ENCODE measurements around the gene DUSP10. TPM values are rescaled to one million over a fixed set of nuclear protein-coding genes. Genes with fewer than 3 reads are reported as not detected.

DUSP10 gene
- total RNA-seq, 4 donors from 2014 or later: 6.8 to 12.9 (median 9.0) TPM

- no peak for TF ChIP-seq CTCF (IDR thresholded peaks at IDR 0.05; ENCODE audit: low read depth)
Measured at GRCh38 chr1:221781102-221781755, 39.3 kb upstream of the DUSP10 start.

GRCh38 chr1:221780175-221780574 lies 38.3 kb upstream of the DUSP10 start:
- no peak for TF ChIP-seq CTCF (IDR thresholded peaks at IDR 0.05; ENCODE audit: low read depth)

- TF ChIP-seq CTCF (IDR thresholded peaks at IDR 0.05; ENCODE audit: low read depth): no peak
Measured at GRCh38 chr1:221779771-221780170, 37.9 kb upstream of the DUSP10 start.

DNA sequence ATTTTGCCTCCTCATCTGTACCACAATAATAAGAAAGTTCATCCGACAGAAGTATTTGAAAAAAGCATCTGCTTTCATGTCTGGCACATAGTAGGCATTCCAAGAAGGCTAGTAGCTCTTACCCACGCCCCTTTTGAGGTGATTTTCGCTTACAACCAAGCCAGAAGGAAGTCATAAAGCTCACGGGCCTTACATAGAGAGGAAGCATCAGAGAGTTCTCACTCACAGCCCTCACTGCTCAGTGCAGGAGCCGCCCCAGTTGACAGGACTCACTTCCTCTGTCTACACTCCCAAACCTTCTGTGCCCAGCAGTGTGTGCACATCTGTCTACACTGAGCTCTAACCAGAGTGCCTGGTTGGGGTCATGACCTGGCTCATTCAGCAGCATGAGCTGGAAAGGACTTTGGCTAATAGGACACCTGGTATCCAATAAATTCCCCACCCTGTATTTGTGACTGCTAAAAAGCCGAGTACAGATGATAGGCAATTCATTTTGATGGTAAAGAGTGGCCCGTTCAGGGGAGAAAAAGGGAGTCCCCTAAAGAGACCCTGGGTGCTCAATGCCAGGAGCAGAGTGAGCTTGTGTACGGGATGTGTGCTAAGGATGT lies 36.8 kb upstream of the DUSP10 start:
- no peak for TF ChIP-seq CTCF (IDR thresholded peaks at IDR 0.05; ENCODE audit: low read depth)

DNA sequence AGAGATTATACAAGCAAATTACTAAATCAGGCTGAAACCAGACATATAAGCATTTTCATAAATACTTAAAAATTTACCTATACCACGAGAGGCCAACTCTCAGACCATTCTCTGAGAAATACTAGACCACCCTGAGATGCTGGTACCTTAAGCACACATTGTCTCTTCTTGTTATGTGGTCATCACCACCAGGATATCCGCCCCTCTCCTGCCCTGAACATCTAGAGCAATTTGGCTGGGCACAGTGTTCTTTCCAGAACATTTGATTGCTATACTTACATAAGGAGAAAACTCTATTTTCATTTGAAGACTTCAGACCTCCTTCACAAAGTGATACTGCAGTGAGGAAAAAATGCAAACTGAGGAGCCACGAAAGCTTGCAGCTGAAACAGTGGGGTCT lies 36.2 kb upstream of the DUSP10 start:
- no peak for TF ChIP-seq CTCF (IDR thresholded peaks at IDR 0.05; ENCODE audit: low read depth)

DNA sequence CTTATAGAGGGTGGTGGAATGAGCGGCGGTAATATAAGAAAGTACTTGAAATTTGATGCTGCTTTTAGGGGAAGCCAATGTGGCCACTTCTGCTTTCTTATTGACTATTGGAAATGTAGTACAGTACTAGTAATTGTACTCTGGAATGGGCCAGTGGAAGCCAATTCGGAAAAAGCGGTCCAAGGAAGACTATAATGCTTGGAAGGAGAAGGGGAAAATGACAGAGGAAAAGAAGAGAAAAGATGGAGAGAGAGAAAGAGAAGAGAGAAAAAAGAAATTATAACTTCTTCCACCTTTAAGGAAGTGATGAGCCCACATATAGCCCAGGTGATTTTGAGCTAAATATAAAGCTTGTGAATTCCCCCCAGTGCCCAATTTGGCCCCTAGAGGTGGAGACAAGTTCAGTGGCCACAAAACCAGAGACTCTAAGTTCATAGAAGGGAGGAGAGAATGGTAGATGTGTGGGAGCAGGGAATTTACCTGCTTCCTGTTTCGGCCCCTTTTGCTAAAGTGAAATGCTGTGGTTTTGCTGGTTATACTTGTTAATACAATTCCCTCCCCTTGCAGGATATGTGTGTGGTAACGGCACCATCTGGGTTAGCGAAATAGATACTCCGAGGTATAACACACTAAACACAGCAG lies 35.7 kb upstream of the DUSP10 start:
- TF ChIP-seq CTCF (IDR thresholded peaks at IDR 0.05; ENCODE audit: low read depth): no peak

DNA sequence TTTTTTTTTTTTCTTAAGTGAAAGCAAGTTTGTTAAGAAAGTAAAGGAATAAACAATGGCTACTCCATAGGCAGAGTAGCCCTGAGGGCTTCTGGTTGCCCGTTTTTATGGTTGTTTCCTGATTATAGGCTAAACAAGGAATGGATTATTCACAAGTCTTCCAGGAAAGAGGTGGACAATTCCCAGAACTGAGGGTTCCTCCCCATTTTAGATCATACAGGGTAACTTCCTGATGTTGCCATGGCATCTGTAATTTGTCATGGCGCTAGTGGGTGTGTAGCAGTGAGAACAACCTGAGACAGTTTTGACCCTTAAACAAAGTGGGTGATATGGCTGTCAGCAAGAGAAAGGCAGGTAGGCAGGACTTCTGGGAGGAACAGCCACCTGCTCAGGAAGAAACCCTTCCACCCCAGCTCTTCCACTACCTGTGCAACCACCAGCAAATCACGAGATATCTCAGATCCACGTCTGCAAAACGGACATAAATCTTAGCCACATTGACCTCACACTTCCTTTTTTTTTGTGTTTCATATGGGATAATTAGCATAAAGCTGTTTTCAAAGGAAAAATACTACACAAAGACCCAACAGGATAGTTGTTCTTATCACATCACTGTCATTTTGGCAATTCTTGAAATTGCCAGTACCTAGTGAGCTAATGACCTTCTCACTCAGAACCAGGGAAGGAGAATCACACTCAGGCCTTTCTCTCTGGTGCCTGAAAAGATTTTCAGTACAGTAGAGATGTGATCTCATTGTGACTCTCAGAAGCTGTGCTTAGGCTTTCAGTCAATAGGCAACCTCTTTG lies 34.8 kb upstream of the DUSP10 start:
- no peak for TF ChIP-seq CTCF (IDR thresholded peaks at IDR 0.05; ENCODE audit: low read depth)
